ENCODE data around the gene KIF21A. TPM values are rescaled to one million over a fixed set of nuclear protein-coding genes. Genes with fewer than 3 reads are reported as not detected.

KIF21A gene
- total and polyA plus RNA-seq, 7 donors: 8.5 to 33.6 (median 26.7) TPM

GRCh38 chr12:39420043-39420442, 22.9 kb downstream of the KIF21A start:
- Histone ChIP-seq H3K9me3 (no peaks in the 10 kb centered on the region), H3K36me3 (ENCODE audit: insufficient read depth in 1 of 2, low read depth in 1 of 2) (no peaks in the 10 kb centered on the region), H3K4me1 (peaks cover 6% of the 10 kb centered on the region), H3K27me3 (ENCODE audit: insufficient read depth in 3 of 3, low read length in 2 of 3) (no peaks in the 10 kb centered on the region), H3K27ac (no peak overlapping the region), H3K4me3 (no peak overlapping the region)
- 74 to 94% (median 83%) methylated on average over 2 of the region's 2 CpGs for WGBS, 3 donors
- TF ChIP-seq, protein P1, sequence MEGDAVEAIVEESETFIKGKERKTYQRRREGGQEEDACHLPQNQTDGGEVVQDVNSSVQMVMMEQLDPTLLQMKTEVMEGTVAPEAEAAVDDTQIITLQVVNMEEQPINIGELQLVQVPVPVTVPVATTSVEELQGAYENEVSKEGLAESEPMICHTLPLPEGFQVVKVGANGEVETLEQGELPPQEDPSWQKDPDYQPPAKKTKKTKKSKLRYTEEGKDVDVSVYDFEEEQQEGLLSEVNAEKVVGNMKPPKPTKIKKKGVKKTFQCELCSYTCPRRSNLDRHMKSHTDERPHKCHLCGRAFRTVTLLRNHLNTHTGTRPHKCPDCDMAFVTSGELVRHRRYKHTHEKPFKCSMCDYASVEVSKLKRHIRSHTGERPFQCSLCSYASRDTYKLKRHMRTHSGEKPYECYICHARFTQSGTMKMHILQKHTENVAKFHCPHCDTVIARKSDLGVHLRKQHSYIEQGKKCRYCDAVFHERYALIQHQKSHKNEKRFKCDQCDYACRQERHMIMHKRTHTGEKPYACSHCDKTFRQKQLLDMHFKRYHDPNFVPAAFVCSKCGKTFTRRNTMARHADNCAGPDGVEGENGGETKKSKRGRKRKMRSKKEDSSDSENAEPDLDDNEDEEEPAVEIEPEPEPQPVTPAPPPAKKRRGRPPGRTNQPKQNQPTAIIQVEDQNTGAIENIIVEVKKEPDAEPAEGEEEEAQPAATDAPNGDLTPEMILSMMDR (IDR thresholded peaks at IDR 0.05): no peak
- DNase-seq (no peak), ATAC-seq (peak in 1 of 4 donors; percentile 37)
- intact Hi-C loops (cut with DNase I): no loop called here

DNA sequence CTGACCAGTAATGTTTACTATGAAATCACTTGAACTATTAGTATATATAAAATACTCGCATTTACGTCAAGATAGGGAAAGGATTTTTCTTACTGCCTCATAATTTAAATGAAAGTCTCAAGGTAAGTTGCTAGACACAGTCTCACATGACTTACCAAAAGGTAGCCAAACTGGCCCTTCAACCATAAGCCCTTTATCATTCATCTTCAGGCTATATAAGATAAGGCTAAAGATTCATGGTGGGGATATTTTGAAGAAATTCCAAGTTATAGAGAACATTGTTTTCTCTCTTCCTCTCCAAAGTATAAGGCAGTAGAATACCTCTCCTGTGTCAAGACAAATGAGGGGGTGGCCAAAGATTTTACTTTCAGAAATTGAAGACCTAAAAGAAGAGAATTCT, 23.4 kb downstream of the KIF21A start:
- H3K36me3 ChIP-seq (ENCODE audit: insufficient read depth in 1 of 2, low read depth in 1 of 2): no peaks in the 10 kb centered on the region
- no peak overlapping the region for H3K27ac ChIP-seq
- no peak overlapping the region for H3K4me3 ChIP-seq
- DNase-seq (no peak), ATAC-seq (no peak)
- H3K9me3 ChIP-seq: no peaks in the 10 kb centered on the region
- peaks cover 6% of the 10 kb centered on the region for H3K4me1 ChIP-seq
- no peaks in the 10 kb centered on the region for H3K27me3 ChIP-seq (ENCODE audit: insufficient read depth in 3 of 3, low read length in 2 of 3)
- intact Hi-C loops (cut with DNase I): no loop called here
- TF ChIP-seq, protein P1 (IDR thresholded peaks at IDR 0.05): no peak
- WGBS, 3 donors: 97 to 99% (median 98%) methylated on average over 2 of the region's 2 CpGs

DNA sequence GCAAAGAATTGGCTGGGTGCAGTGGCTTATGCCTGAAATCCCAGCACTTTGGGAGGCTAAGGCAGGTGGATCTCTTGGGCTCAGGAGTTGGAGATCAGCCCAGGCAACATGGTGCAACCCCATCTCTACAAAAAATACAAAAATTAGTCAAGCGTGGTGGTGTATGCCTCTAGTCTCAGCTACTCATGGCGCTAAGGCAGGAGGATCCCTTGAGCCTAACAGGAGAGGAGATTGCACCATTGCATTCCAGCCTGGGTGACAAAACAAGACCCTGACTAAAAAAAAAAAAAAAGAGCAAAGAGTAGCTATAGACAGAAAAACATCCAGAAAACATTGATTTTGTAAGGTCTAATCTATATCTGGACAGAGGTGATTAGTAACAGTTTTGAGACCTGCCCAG, 25.0 kb downstream of the KIF21A start:
- 89 to 100% (median 98%) methylated on average over 2 of the region's 2 CpGs for WGBS, 3 donors

GRCh38 chr12:39413836-39414771, 28.8 kb downstream of the KIF21A start:
- intact Hi-C loops (cut with DNase I): no loop called here
- H3K27me3 ChIP-seq (ENCODE audit: insufficient read depth in 3 of 3, low read length in 2 of 3): no peaks in the 10 kb centered on the region
- ATAC-seq: no peak

More for the DNA sequence above, 25.0 kb downstream of the KIF21A start:
- Histone ChIP-seq H3K4me1 (peaks cover 6% of the 10 kb centered on the region), H3K9me3 (no peaks in the 10 kb centered on the region), H3K36me3 (ENCODE audit: insufficient read depth in 1 of 2, low read depth in 1 of 2) (no peaks in the 10 kb centered on the region), H3K4me3 (no peak overlapping the region), H3K27me3 (ENCODE audit: insufficient read depth in 3 of 3, low read length in 2 of 3) (no peaks in the 10 kb centered on the region), H3K27ac (no peak overlapping the region)
- TF ChIP-seq, protein P1 (IDR thresholded peaks at IDR 0.05): no peak
- intact Hi-C loops (cut with DNase I): no loop called here
- DNase-seq (no peak), ATAC-seq (no peak)

More at GRCh38 chr12:39413836-39414771, 28.8 kb downstream of the KIF21A start:
- H3K9me3 ChIP-seq: no peaks in the 10 kb centered on the region
- no peak overlapping the region for H3K4me3 ChIP-seq
- peaks cover 0 to 2% of the 10 kb centered on the region in 2 donors for H3K36me3 ChIP-seq (ENCODE audit: insufficient read depth in 1 of 2, low read depth in 1 of 2)
- TF ChIP-seq, protein P1 (IDR thresholded peaks at IDR 0.05): no peak
- 80 to 87% (median 80%) methylated on average over 2 of the region's 2 CpGs for WGBS, 3 donors
- no peak overlapping the region for H3K27ac ChIP-seq
- H3K4me1 ChIP-seq: peaks cover 6% of the 10 kb centered on the region
- DNase-seq: no peak
